ENCODE measurements around the gene IL16.

DNA sequence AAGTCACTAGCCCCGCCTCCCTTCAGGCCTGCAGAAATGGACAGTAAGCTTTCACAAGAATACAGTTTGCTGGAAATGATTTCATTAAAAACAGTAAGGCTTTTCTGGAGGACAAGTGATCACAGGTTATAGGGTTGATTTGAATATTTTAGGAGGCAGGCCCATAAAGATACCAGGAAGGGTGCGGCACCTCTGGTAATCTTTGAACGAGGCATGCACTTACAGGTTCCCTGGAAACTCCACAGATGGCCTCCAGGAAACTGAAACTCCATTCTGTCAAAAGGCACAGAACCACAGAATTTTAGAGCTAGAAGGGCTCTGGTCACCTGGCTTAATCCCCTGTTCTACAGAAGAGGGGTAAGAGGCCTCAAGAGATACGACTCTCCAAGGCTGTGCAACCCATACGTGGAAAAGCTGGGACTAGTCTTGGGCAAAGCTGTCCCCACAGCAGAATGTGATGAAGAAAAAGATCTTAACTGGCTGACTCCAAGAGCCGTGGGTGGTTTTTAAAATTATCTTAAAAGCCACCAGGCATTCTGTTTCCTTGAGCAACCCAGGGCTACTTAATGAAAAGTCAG is 126.1 kb downstream of the IL16 start:
- TF ChIP-seq, protein P1, sequence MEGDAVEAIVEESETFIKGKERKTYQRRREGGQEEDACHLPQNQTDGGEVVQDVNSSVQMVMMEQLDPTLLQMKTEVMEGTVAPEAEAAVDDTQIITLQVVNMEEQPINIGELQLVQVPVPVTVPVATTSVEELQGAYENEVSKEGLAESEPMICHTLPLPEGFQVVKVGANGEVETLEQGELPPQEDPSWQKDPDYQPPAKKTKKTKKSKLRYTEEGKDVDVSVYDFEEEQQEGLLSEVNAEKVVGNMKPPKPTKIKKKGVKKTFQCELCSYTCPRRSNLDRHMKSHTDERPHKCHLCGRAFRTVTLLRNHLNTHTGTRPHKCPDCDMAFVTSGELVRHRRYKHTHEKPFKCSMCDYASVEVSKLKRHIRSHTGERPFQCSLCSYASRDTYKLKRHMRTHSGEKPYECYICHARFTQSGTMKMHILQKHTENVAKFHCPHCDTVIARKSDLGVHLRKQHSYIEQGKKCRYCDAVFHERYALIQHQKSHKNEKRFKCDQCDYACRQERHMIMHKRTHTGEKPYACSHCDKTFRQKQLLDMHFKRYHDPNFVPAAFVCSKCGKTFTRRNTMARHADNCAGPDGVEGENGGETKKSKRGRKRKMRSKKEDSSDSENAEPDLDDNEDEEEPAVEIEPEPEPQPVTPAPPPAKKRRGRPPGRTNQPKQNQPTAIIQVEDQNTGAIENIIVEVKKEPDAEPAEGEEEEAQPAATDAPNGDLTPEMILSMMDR (IDR thresholded peaks at IDR 0.05): no peak
- no peak for TF ChIP-seq POLR2AphosphoS5 (IDR thresholded peaks at IDR 0.05)
